HG03095 (cell line): ENCODE measurements around the gene NR0B2.
"Not testable (repeated sequence)": the region's sequence is repeated elsewhere in the genome, so short reads cannot be mapped to it uniquely, and the experiment has no call there.

Experiments
- ATAC-seq: cut with Tn5 transposase; IDR thresholded peaks from one replicate; pipeline ENCODE4 v1.9.1; 2021; ENCODE audit warnings: moderate library complexity; ENCODE audit not compliant: unreplicated experiment

Gene NR0B2

DNA sequence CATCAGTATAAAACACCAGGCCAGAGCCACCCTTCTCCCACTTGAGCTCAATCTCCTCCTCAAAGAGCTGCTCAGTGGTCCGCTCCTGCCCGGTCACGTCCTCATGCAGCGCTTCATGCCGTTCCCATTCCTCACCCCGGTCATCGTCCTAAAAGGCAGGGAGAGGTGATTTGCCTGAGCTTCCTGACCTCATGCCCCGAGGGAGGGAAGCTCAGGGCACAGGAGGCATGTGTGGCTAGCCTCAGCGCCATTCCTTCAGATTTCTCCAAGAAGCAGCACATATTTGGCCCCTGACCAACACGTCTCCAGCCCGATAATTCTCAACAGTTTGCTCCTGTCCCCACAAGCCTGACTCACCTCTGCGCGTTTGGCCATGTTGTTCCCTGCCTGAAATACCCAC is 19.5 kb downstream of the NR0B2 start:
- no peak for ATAC-seq

- ATAC-seq = peak; percentile 20
Measured at GRCh38 chr1:26890467-26890796, 23.3 kb downstream of the NR0B2 start.

DNA sequence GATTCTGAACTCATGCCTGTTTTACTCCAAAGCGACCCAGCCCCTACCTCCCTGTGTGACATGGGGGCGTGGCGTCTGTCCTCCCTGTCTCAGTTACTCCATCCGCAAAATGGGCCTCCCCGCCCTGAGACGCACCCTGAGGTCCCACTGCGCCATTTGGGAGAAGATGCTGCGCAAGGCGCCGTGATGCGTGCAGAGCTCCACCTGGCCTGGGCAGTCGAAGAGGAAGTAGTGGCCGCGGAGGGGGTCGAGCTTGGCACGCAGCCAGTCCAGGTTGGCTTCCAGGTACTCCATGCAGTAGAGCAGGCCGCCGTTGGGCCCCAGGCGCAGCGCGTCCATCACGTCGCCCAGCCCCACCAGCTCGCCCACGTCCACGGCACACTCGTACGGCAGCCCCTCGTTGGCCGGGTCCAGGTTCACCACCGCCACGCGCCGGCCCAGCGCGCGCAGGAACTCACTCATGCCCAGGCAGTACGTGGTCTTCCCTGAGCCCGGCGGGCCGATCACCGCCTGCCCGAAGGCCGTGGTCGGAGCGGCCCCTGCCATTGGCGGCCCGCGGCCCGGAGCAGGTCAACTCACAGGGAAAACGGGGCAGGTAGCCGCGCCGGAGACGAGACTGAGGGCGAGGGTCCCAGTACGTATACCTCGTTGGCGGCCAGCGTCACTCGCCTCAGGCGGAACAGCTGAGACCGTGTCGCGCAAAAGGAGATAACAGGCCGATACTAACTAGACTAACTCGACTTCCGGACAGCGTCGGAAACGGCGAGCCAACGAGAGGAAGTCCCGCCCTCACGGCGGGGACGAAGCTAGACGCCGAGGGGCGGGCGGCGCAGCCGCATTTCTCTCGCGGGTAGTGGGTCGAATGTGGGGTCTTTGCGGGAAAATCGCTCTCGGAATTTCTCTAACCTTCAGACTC is 24.0 kb downstream of the NR0B2 start, which contains the start of gene GPN2:
Gene GPN2 (minus strand): TSS at position 733 of the 916 bp plus-strand sequence. CDS start 187 bp downstream, at position 546.
- peak; percentile 72 for ATAC-seq

DNA sequence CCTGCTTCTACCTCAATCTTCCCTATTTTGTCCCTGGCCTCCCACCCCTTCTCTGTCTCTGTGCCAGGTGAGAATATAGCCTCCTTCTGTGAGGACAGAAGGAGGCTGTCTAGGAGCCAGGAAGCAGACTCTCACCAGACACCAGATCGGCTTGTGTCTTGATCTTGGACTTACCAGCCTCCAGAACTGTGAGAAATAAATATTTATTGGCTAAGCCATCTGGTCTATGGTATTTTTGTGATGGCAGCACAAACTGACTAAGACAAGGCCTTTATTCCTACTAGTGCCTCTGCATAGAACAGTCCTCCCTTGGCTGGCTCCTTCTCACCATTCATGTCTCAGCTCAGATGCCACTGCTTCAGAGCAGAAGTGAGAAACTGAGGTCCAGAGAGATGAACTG is 25.5 kb downstream of the NR0B2 start:
- ATAC-seq = no peak

- ATAC-seq = no peak
Measured at GRCh38 chr1:26887125-26887524, 26.6 kb downstream of the NR0B2 start.

DNA sequence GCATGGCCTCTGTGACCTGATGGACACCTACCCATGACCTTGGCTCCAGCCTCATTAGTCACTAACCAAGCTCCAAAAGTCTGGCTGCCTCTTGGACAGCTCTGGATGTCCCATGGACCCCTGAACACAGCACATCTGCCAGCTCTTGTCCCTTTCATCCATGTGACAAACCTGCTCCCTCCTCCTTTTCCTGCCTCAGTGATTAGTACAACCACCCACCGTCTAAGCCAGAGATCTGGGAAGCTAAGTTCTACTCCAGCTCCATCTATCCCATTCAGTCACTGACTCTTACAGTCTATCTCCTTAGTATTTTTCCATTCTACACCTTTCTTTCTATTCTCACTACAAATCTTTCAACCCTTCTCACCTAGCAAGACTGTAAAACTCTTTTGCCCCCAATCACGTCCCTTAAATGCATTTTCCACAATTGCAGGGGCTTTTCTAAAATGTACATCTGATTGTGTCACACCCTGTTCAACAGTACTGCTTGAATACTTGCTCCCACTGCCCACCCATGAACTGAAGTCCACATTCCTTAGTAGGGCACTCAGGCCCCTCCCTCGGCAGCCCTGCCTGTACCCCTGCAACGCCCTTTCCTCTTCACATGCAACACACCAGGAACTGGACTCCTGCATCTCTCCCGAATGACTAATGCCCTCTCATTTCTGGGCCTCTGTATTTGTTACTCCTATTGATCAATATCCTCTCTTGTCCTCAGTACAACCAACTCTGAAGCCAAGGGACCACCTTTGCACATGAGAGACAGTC is 30.9 kb downstream of the NR0B2 start:
- ATAC-seq = no peak

DNA sequence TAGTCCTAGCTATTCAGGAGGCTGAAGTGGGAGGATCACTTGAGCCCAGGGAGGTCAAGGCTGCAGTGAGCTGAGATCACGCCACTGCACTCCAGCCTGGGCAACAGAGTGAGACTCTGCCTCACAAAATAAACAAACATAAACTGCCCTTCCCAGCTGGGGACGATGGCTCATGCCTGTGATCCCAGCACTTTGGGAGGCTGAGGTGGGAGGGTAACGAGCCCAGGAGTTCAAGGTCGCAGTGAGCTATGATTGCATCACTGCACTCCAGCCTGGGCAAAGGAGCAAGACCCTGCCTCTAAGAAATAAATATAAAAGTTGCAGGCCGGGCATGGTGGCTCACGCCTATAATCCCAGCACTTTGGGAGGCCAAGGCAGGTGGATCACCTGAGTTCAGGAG is 32.2 kb downstream of the NR0B2 start:
- not testable (repeated sequence) for ATAC-seq

- ATAC-seq = no peak
Measured at GRCh38 chr1:26879793-26880192, 34.0 kb downstream of the NR0B2 start.

DNA sequence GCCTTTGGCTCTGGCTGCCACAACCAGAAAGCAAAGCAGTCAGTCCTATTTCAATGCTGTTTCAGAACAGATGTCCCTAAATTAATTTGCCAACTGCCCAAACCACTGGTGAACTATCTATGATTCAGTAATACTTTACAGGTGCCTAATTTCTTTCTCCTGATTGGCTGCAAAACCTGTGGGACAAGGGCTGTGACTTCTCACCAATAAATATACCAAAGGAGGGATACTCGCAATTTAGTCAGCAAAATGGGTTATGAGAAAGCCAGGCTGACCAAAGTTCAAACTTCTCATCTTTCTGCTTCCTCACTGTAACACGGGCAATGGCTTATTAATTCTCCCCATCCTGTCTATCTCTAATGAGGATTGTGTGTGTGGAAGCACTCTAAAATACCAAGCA is 36.4 kb downstream of the NR0B2 start:
- no peak for ATAC-seq

GRCh38 chr1:26874896-26875295 is 38.9 kb downstream of the NR0B2 start:
- no peak for ATAC-seq

- not testable (repeated sequence) for ATAC-seq
Measured at GRCh38 chr1:26873097-26873496, 40.7 kb downstream of the NR0B2 start.

- ATAC-seq = peak; percentile 86
Measured at GRCh38 chr1:26864610-26865480, 48.9 kb downstream of the NR0B2 start.

GRCh38 chr1:26863685-26864077 is 50.1 kb downstream of the NR0B2 start:
- ATAC-seq = no peak

DNA sequence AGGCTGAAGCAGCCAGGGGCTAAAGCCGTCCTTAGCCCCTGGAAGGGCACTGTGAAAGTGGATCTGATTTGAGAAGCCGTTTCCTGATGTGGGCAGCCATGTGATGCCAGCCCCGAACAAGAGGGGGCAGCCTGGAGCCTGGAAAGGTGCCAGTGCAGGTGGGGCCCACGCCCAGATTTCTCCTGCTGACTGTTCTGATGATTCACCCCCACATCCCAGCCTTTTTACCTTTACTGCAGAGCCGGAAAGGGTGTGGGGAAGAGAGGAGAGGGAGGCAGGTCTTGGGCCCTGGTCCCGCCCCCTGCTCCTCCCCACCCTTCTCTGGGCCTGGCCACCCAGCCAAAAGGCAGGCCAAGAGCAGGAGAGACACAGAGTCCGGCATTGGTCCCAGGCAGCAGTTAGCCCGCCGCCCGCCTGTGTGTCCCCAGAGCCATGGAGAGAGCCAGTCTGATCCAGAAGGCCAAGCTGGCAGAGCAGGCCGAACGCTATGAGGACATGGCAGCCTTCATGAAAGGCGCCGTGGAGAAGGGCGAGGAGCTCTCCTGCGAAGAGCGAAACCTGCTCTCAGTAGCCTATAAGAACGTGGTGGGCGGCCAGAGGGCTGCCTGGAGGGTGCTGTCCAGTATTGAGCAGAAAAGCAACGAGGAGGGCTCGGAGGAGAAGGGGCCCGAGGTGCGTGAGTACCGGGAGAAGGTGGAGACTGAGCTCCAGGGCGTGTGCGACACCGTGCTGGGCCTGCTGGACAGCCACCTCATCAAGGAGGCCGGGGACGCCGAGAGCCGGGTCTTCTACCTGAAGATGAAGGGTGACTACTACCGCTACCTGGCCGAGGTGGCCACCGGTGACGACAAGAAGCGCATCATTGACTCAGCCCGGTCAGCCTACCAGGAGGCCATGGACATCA is 50.7 kb downstream of the NR0B2 start, which contains the start of gene SFN:
Gene SFN (plus strand): TSS at position 369 of the 904 bp plus-strand sequence. CDS start 64 bp downstream, at position 433.
- no peak for ATAC-seq

DNA sequence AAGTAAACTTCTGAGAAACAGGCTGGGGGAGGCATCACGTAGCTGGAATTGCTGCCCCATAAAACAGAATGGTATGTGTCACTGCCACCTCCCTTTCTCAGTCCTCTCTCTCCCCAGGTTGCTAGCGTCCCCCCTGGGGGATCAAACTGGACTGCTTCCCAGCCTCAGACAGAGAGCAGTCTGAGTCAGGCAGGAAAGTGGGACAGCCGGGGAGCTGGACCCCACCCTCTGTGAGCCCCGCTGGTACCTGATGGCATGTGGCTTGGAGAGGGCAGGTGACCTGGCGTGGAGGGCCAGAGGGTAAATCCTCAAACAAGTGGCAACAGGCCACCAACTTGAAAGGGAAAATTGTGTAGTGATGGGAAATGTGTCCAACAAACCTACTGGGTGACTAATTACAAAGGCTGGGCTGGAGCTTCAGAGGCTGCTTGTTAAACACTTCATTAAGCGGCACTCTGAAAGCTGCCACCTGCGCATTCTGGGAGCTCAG is 51.8 kb downstream of the NR0B2 start:
- no peak for ATAC-seq
